PC-3 (cell line): ENCODE data around the gene EPHB1. TPM values are rescaled to one million over a fixed set of nuclear protein-coding genes. Genes with fewer than 3 reads are reported as not detected.

Experiments used
- ATAC-seq: fragments of 200-7000 bp; cut with Tn5 transposase; 2 replicates; pipeline ENCODE4 v1.9.1; 2020; ENCODE audit warnings: mild to moderate bottlenecking, moderate library complexity
- BruUV-seq: library from RNA; stranded (reverse); fragments of 400-500 nt; replicated peaks from 2 replicates; lab custom pipeline; 2021; lab: Mats Ljungman, UMichigan
- CTCF ChIA-PET: fragments of 300-600 bp; sonication (Branson Sonifier 250); formaldehyde crosslinking; loops from one replicate; lab custom pipeline; 2022; ENCODE audit warnings: antibody characterized with exemption; lab: Charles Lee
- POLR2A ChIA-PET: fragments of 300-600 bp; sonication (Branson Sonifier 250); formaldehyde crosslinking; loops from one replicate; lab custom pipeline; 2022; ENCODE audit warnings: antibody characterized with exemption; ENCODE audit not compliant: unreplicated experiment; lab: Charles Lee
- DNase-seq: peaks from one replicate; pipeline ENCODE4 v3.0.0-alpha.2; 2015
- H2AFZ ChIP-seq: fragments of 300-600 bp; sonication (generic); 2 replicates; pipeline ENCODE4 v1.6.0; 2016; ENCODE audit warnings: antibody characterized with exemption, low read length
- H3F3A ChIP-seq: fragments of 300-600 bp; sonication (generic); one replicate; pipeline ENCODE4 v1.6.0; 2017; ENCODE audit warnings: antibody characterized with exemption, low read length, control low read depth, mild to moderate bottlenecking; ENCODE audit not compliant: unreplicated experiment
- H3K27ac ChIP-seq: fragments of 300-600 bp; sonication (generic); 2 replicates; pipeline ENCODE4 v1.5.1; 2016; ENCODE audit warnings: mild to moderate bottlenecking, low read length
- H3K27me3 ChIP-seq: fragments of 300-600 bp; sonication (generic); 2 replicates; pipeline ENCODE4 v1.6.1; 2016; ENCODE audit warnings: low read length, mixed read lengths
- H3K36me3 ChIP-seq: fragments of 300-600 bp; sonication (generic); 2 replicates; pipeline ENCODE4 v1.6.1; 2016; ENCODE audit warnings: low read depth, mixed run types, low read length, mixed read lengths
- H3K4me1 ChIP-seq: fragments of 300-600 bp; sonication (generic); 2 replicates; pipeline ENCODE4 v1.5.1; 2016; ENCODE audit warnings: low read length; ENCODE audit not compliant: insufficient read depth
- H3K4me2 ChIP-seq: fragments of 300-600 bp; sonication (generic); 2 replicates; pipeline ENCODE4 v1.6.0; 2016; ENCODE audit warnings: low read length
- H3K4me3 ChIP-seq: fragments of 300-600 bp; sonication (generic); 2 replicates; pipeline ENCODE4 v1.5.1; 2016; ENCODE audit warnings: mild to moderate bottlenecking, low read length, mixed read lengths
- H3K79me2 ChIP-seq: fragments of 300-600 bp; sonication (generic); 2 replicates; pipeline ENCODE4 v1.6.1; 2017; ENCODE audit warnings: low read length, mixed read lengths
- H3K9ac ChIP-seq: fragments of 300-600 bp; sonication (generic); 2 replicates; pipeline ENCODE4 v1.6.0; 2016; ENCODE audit warnings: mild to moderate bottlenecking, low read length
- H3K9me2 ChIP-seq: fragments of 300-600 bp; sonication (generic); replicated peaks from 2 replicates; pipeline ENCODE4 v1.6.1; 2016; ENCODE audit warnings: mixed run types, low read length, mixed read lengths
- H3K9me3 ChIP-seq: fragments of 300-600 bp; sonication (generic); 2 replicates; pipeline ENCODE4 v1.6.1; 2016; ENCODE audit warnings: low read length, mixed read lengths
- H4K20me1 ChIP-seq: fragments of 300-600 bp; sonication (generic); 2 replicates; pipeline ENCODE4 v1.6.1; 2016; ENCODE audit warnings: low read length, mixed read lengths
- CTCF ChIP-seq: fragments of 300-600 bp; sonication (generic); conservative IDR thresholded peaks from 2 replicates; pipeline ENCODE4 v1.5.1; 2017; ENCODE audit warnings: antibody characterized with exemption, low read depth, mild to moderate bottlenecking, low read length
- EZH2 ChIP-seq: fragments of 300-600 bp; sonication (generic); IDR thresholded peaks from one replicate; pipeline ENCODE4 v1.6.1; 2017; ENCODE audit warnings: antibody characterized with exemption, mild to moderate bottlenecking, low read length; ENCODE audit not compliant: unreplicated experiment
- EZH2phosphoT487 ChIP-seq: fragments of 300-600 bp; sonication (generic); IDR thresholded peaks from 2 replicates; pipeline ENCODE4 v1.6.1; 2018; ENCODE audit warnings: mild to moderate bottlenecking, antibody characterized with exemption, low read length, borderline replicate concordance
- intact Hi-C: fragments of 100-400 bp; cut with micrococcal nuclease; formaldehyde crosslinking; loops from 2 replicates; pipeline ENCODE4 v1.9.0; 2023
- total RNA-seq: library from RNA; depleted of rRNA; stranded (reverse); fragments of >200 nt; gene quantifications from 2 replicates; pipeline ENCODE4 v1.2.3, GENCODE V29; 2014

Gene EPHB1
- total RNA-seq, 1 experiment from 2014 or later, result 0.69 TPM

GRCh38 chr3:135072431-135072830 lies 277.4 kb downstream of the EPHB1 start:
- CTCF ChIA-PET, result no interaction called here
- Histone ChIP-seq H3K27me3 (no peaks in the 10 kb centered on the region), H3K79me2 (no peaks in the 10 kb centered on the region), H3K27ac (no peak overlapping the region), H2AFZ (no peak overlapping the region), H3K9ac (no peak overlapping the region), H3K36me3 (no peaks in the 10 kb centered on the region), H3K4me1 (peaks cover 5% of the 10 kb centered on the region; the same call in 1 of the 2 replicates), H3K4me3 (no peak overlapping the region), H4K20me1 (no peaks in the 10 kb centered on the region), H3K9me3 (no peaks in the 10 kb centered on the region), H3F3A (no peaks in the 10 kb centered on the region), H3K9me2 (no peaks in the 10 kb centered on the region), H3K4me2 (no peak overlapping the region)
- intact Hi-C loops, result no loop called here
- BruUV-seq, result no TSS peak
- ATAC-seq (no peak), DNase-seq (no peak)
- TF ChIP-seq EZH2phosphoT487, result no peak
- no peak for TF ChIP-seq CTCF
- TF ChIP-seq EZH2, result no peak
- POLR2A ChIA-PET, result no interaction called here

GRCh38 chr3:135075157-135075556 lies 280.1 kb downstream of the EPHB1 start:
- ChIA-PET POLR2A (no interaction called here), CTCF (no interaction called here)
- no peaks in the 10 kb centered on the region for H3K4me1 ChIP-seq
- ATAC-seq (no peak), DNase-seq (no peak)
- no peaks in the 10 kb centered on the region for H3K36me3 ChIP-seq
- TF ChIP-seq EZH2, result no peak
- no peak for TF ChIP-seq EZH2phosphoT487
- no peak for TF ChIP-seq CTCF
- intact Hi-C loops, result no loop called here
- H3K9ac ChIP-seq, result no peak overlapping the region
- no peaks in the 10 kb centered on the region for H3K27me3 ChIP-seq
- no peaks in the 10 kb centered on the region for H3F3A ChIP-seq
- no peaks in the 10 kb centered on the region for H3K9me2 ChIP-seq
- H2AFZ ChIP-seq, result no peak overlapping the region
- H4K20me1 ChIP-seq, result no peaks in the 10 kb centered on the region
- no TSS peak for BruUV-seq
- no peak overlapping the region for H3K27ac ChIP-seq
- H3K4me3 ChIP-seq, result no peak overlapping the region
- H3K9me3 ChIP-seq, result no peaks in the 10 kb centered on the region
- H3K79me2 ChIP-seq, result no peaks in the 10 kb centered on the region
- no peak overlapping the region for H3K4me2 ChIP-seq

GRCh38 chr3:135076341-135076740 lies 281.3 kb downstream of the EPHB1 start:
- CTCF ChIA-PET, result no interaction called here
- no peak overlapping the region for H2AFZ ChIP-seq
- H4K20me1 ChIP-seq, result no peaks in the 10 kb centered on the region
- no peak overlapping the region for H3K9ac ChIP-seq
- POLR2A ChIA-PET, result no interaction called here
- TF ChIP-seq EZH2 (no peak), EZH2phosphoT487 (no peak)
- H3K4me3 ChIP-seq, result no peak overlapping the region
- no peak overlapping the region for H3K4me2 ChIP-seq
- no TSS peak for BruUV-seq
- no peak for ATAC-seq
- H3K36me3 ChIP-seq, result no peaks in the 10 kb centered on the region
- H3F3A ChIP-seq, result no peaks in the 10 kb centered on the region
- DNase-seq, result no peak
- no peaks in the 10 kb centered on the region for H3K9me3 ChIP-seq
- H3K27me3 ChIP-seq, result no peaks in the 10 kb centered on the region
- no peaks in the 10 kb centered on the region for H3K79me2 ChIP-seq
- H3K4me1 ChIP-seq, result no peaks in the 10 kb centered on the region
- intact Hi-C loops, result no loop called here
- no peaks in the 10 kb centered on the region for H3K9me2 ChIP-seq
- no peak overlapping the region for H3K27ac ChIP-seq
